Stimulated activated CD8-positive, alpha-beta memory T cell treated with anti-CD3 and anti-CD28 coated beads, Interleukin-4, amount 100 ng/mL, for 1 hour (primary cell): ENCODE measurements around the gene PPP6R1.

Source experiments
- DNase-seq, 2 donors: peaks; one replicate each; pipeline ENCODE4 v3.0.0-alpha.2; 2020; ENCODE audit warnings: low read depth in 2 of 2, low spot score in 1 of 2

Gene PPP6R1

DNA sequence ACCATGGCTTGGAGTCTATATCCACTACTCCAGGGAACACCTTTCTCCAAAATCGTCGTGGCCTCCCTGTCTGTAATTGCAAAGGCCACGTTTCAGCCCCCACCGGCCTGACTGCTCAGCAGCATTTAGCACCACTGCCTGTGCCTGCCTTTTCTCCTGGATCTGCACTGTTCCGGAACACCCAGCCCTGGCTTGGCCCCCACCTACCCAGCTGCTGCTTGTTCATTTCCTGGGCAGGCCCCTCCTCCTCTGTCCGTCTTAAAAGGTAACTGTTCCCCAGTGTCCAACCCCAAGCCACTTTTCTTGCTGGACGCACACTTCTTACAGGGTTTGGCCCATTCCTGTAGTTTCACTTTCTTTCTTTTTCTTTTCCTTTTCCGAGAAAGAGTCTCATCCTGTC lies 70.2 kb downstream of the PPP6R1 start:
- DNase-seq = no peak

DNA sequence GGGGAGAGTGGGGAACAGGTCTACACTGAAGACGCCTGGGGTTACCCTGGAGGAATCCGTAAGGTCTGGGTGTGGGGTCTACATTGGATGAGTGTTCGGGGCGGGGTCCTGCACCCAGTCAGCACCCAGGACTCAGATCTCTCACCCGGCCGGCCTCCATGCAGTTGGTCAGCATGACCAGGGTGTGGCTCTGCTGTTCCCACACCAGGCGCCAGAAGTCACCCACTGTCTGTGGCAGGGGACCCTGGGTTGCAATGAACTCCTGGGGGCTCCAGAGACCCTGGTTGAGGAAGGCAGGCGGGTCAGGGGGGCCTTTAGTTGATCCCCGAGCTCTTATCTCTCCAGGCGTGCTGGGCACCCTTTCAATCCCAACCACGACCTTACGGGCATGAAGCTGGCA lies 72.7 kb downstream of the PPP6R1 start:
- no peak for DNase-seq

GRCh38 chr19:55181740-55182139 lies 77.1 kb downstream of the PPP6R1 start:
- no peak for DNase-seq
